Astrocyte (in vitro differentiated cells and primary cell): ENCODE data around the gene CREB5.

ENCODE experiments used
- EZH2 ChIP-seq: IDR thresholded peaks from 2 replicates; pipeline ENCODE4 v1.6.1; 2012; ENCODE audit warnings: mild to moderate bottlenecking, low read length, inconsistent platforms; ENCODE audit not compliant: insufficient read depth
- TF ChIP-seq, protein P1 (sequence below): IDR thresholded peaks from 2 replicates; pipeline ENCODE4 v1.5.1; 2011; ENCODE audit warnings: low read depth, mild to moderate bottlenecking, inconsistent platforms, low read length, moderate library complexity; ENCODE audit not compliant: insufficient read depth

GRCh38 chr7:28517206-28517605, 104.9 kb downstream of the CREB5 start:
- no peak for TF ChIP-seq EZH2
- TF ChIP-seq, protein P1, sequence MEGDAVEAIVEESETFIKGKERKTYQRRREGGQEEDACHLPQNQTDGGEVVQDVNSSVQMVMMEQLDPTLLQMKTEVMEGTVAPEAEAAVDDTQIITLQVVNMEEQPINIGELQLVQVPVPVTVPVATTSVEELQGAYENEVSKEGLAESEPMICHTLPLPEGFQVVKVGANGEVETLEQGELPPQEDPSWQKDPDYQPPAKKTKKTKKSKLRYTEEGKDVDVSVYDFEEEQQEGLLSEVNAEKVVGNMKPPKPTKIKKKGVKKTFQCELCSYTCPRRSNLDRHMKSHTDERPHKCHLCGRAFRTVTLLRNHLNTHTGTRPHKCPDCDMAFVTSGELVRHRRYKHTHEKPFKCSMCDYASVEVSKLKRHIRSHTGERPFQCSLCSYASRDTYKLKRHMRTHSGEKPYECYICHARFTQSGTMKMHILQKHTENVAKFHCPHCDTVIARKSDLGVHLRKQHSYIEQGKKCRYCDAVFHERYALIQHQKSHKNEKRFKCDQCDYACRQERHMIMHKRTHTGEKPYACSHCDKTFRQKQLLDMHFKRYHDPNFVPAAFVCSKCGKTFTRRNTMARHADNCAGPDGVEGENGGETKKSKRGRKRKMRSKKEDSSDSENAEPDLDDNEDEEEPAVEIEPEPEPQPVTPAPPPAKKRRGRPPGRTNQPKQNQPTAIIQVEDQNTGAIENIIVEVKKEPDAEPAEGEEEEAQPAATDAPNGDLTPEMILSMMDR, result no peak
